SK-N-SH treated with all-trans-retinoic acid at 6 μM for 48 hours (cell line): ENCODE results near the gene EDA.

Experiments used
- ARNTL ChIP-seq: fragments of 450-650 bp; formaldehyde crosslinking; IDR thresholded peaks from 2 replicates; pipeline ENCODE4 v1.5.0; 2020; ENCODE audit warnings: low read depth, mild to moderate bottlenecking, moderate library complexity, borderline replicate concordance
- CREB5 ChIP-seq: fragments of 250-450 bp; sonication (Bioruptor Pico); IDR thresholded peaks from 2 replicates; pipeline ENCODE4 v1.5.1; 2020; ENCODE audit warnings: low read depth, mild to moderate bottlenecking, moderate library complexity
- CSDC2 ChIP-seq: fragments of 250-450 bp; sonication (Bioruptor Pico); IDR thresholded peaks from 2 replicates; pipeline ENCODE4 v1.5.0; 2020; ENCODE audit warnings: mild to moderate bottlenecking, moderate library complexity
- ESRRG ChIP-seq: fragments of 250-450 bp; sonication (Bioruptor Pico); IDR thresholded peaks from 2 replicates; pipeline ENCODE4 v1.6.1; 2021; ENCODE audit warnings: mild to moderate bottlenecking
- OSR1 ChIP-seq: fragments of 250-450 bp; sonication (Bioruptor Pico); IDR thresholded peaks from 2 replicates; pipeline ENCODE4 v1.8.0; 2022; ENCODE audit warnings: moderate library complexity, mild to moderate bottlenecking, inconsistent platforms
- PATZ1 ChIP-seq: fragments of 250-450 bp; sonication (Bioruptor Pico); IDR thresholded peaks from 2 replicates; pipeline ENCODE4 v1.8.0; 2020; ENCODE audit warnings: mild to moderate bottlenecking, moderate library complexity, borderline replicate concordance
- RARB ChIP-seq: fragments of 250-450 bp; sonication (Bioruptor Pico); IDR thresholded peaks from 2 replicates; pipeline ENCODE4 v1.8.0; 2021; ENCODE audit warnings: mild to moderate bottlenecking, moderate library complexity
- ZNF565 ChIP-seq: fragments of 450-650 bp; formaldehyde crosslinking; conservative IDR thresholded peaks from 2 replicates; pipeline ENCODE4 v1.5.0; 2020; ENCODE audit warnings: low read depth, mild to moderate bottlenecking, moderate library complexity

- TF ChIP-seq CREB5: no peak
- no peak for TF ChIP-seq ESRRG (CRISPR knock-in tag)
- no peak for TF ChIP-seq CSDC2 (CRISPR knock-in tag)
- TF ChIP-seq PATZ1 (CRISPR knock-in tag): no peak
- no peak for TF ChIP-seq ARNTL (CRISPR knock-in tag)
- no peak for TF ChIP-seq RARB (CRISPR knock-in tag)
- no peak for TF ChIP-seq ZNF565 (CRISPR knock-in tag)
- TF ChIP-seq OSR1 (CRISPR knock-in tag): no peak
Observed at GRCh38 chrX:69996113-69996468, 380.2 kb downstream of the EDA start.
